ENCODE measurements around the gene DIPK2B. TPM values are rescaled to one million over a fixed set of nuclear protein-coding genes. Genes with fewer than 3 reads are reported as not detected.

The DIPK2B gene
- polyA plus RNA-seq, 1 experiment: not detected

DNA sequence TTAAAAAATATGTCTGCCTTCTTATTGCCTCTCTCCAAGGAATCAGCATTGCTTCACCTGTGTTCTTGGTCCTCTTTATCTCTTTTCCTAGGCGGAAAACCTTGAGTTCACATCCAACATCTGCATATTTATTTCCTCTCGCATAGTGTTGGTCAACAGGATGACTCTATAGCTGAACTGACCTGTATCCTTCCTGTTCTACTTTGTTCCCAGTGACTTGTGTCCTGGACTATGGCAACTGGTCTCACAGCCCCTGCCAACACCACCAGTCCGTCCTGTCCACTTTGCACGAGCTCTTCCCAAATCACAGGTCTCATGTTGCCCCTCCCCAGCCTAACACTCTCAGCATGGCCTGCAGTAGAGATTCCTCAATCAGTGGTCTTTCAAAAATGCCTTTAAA lies 2.0 kb downstream of the DIPK2B start:
- H3K27me3 ChIP-seq (ENCODE audit: control insufficient read depth, insufficient read depth, low read length): no peaks in the 10 kb centered on the region; the same call in 1 of the 2 replicates
- no peak overlapping the region for H3K4me3 ChIP-seq (ENCODE audit: low read depth, low read length)
- POLR2A ChIA-PET: no interaction called here
- H3K36me3 ChIP-seq (ENCODE audit: control insufficient read depth, insufficient read depth, low read length): no peaks in the 10 kb centered on the region
- TF ChIP-seq, protein P1, sequence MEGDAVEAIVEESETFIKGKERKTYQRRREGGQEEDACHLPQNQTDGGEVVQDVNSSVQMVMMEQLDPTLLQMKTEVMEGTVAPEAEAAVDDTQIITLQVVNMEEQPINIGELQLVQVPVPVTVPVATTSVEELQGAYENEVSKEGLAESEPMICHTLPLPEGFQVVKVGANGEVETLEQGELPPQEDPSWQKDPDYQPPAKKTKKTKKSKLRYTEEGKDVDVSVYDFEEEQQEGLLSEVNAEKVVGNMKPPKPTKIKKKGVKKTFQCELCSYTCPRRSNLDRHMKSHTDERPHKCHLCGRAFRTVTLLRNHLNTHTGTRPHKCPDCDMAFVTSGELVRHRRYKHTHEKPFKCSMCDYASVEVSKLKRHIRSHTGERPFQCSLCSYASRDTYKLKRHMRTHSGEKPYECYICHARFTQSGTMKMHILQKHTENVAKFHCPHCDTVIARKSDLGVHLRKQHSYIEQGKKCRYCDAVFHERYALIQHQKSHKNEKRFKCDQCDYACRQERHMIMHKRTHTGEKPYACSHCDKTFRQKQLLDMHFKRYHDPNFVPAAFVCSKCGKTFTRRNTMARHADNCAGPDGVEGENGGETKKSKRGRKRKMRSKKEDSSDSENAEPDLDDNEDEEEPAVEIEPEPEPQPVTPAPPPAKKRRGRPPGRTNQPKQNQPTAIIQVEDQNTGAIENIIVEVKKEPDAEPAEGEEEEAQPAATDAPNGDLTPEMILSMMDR (IDR thresholded peaks at IDR 0.05; ENCODE audit: insufficient read depth, low read depth, low read length): no peak
- CTCF ChIA-PET: interaction anchor here (4.2 kb wide), 1 partner anchor 11 kb away, joined by 23 read pairs; no protein-coding TSS in a partner anchor
- DNase-seq (ENCODE audit: low read depth): no peak

- TF ChIP-seq, protein P1 (IDR thresholded peaks at IDR 0.05; ENCODE audit: insufficient read depth, low read depth, low read length): no peak
- Histone ChIP-seq H3K36me3 (ENCODE audit: control insufficient read depth, insufficient read depth, low read length) (no peaks in the 10 kb centered on the region), H3K4me3 (ENCODE audit: low read depth, low read length) (no peak overlapping the region), H3K27me3 (ENCODE audit: control insufficient read depth, insufficient read depth, low read length) (no peaks in the 10 kb centered on the region; the same call in 1 of the 2 replicates)
- ChIA-PET POLR2A (no interaction called here), CTCF (interaction anchor here (4.2 kb wide), 1 partner anchor 11 kb away, joined by 23 read pairs; no protein-coding TSS in a partner anchor)
- no peak for DNase-seq (ENCODE audit: low read depth)
These were observed 2.4 kb downstream of the DIPK2B start for GRCh38 chrX:45198301-45198700.

- POLR2A ChIA-PET: interaction anchor here (0.6 kb wide), 1 partner anchor 347 kb away, joined by 5 read pairs; no protein-coding TSS in a partner anchor
- Histone ChIP-seq H3K27me3 (ENCODE audit: control insufficient read depth, insufficient read depth, low read length) (no peaks in the 10 kb centered on the region), H3K36me3 (ENCODE audit: control insufficient read depth, insufficient read depth, low read length) (no peaks in the 10 kb centered on the region), H3K4me3 (ENCODE audit: low read depth, low read length) (no peak overlapping the region)
- DNase-seq (ENCODE audit: low read depth): no peak
- TF ChIP-seq, protein P1 (IDR thresholded peaks at IDR 0.05; ENCODE audit: insufficient read depth, low read depth, low read length): no peak
- CTCF ChIA-PET: interaction anchor here (4.2 kb wide), 1 partner anchor 9 kb away, joined by 23 read pairs; no protein-coding TSS in a partner anchor
These were observed 4.0 kb downstream of the DIPK2B start for GRCh38 chrX:45196701-45197100.

DNA sequence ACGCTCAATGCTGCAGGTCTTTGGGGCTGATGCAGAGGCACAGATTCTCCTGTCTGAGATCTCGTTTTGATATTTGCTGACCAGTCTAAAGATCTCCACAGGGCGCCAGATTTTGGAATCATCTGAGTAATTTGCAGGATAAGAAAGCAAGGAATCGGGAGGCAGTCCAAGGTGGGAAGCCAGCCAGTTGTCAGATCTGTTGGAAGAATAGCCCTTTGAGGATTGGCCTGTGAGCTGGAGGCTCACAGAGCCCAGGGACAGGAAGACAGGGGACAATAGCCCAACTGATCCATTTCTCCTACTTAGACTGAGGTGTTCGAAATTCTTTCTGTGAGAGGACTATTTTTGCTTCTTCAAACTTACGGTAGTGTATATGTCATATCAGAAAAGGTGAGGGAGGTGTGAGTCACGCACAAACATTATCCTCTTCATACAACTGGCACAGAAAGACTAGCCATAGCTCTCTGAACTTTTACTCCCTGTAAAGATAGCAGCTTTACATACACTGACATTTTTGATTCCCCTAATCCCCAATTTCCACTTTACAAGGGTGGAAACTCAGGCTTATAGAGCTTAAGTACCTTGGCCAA lies 8.8 kb downstream of the DIPK2B start:
- POLR2A ChIA-PET: no interaction called here

DNA sequence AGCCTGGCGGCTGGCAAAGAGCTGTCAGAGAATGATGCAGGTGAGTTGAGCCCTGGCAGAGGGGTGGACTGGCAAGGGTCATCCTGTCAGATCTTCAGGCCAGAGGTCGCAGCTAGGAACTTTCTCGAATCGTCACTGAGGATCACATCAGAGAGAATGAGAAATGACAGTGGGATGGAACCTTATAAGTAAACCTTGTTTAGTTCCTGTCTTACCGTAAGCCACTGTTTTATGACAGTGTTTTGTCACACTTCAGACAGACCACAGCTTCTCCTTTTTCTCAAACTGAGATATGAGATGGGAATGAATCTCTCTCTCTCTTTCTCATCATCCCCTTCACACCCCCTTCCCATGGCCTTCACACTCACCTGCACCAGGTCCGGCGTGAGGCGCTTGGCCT lies 9.3 kb downstream of the DIPK2B start:
- Histone ChIP-seq H3K27me3 (ENCODE audit: control insufficient read depth, insufficient read depth, low read length) (no peaks in the 10 kb centered on the region), H3K36me3 (ENCODE audit: control insufficient read depth, insufficient read depth, low read length) (no peaks in the 10 kb centered on the region), H3K4me3 (ENCODE audit: low read depth, low read length) (no peak overlapping the region)
- POLR2A ChIA-PET: no interaction called here
- CTCF ChIA-PET: no interaction called here
- TF ChIP-seq, protein P1 (IDR thresholded peaks at IDR 0.05; ENCODE audit: insufficient read depth, low read depth, low read length): no peak
- DNase-seq (ENCODE audit: low read depth): no peak

More for the DNA sequence above, 8.8 kb downstream of the DIPK2B start:
- TF ChIP-seq, protein P1 (IDR thresholded peaks at IDR 0.05; ENCODE audit: insufficient read depth, low read depth, low read length): no peak
- Histone ChIP-seq H3K27me3 (ENCODE audit: control insufficient read depth, insufficient read depth, low read length) (no peaks in the 10 kb centered on the region), H3K36me3 (ENCODE audit: control insufficient read depth, insufficient read depth, low read length) (no peaks in the 10 kb centered on the region), H3K4me3 (ENCODE audit: low read depth, low read length) (no peak overlapping the region)
- CTCF ChIA-PET: no interaction called here
- DNase-seq (ENCODE audit: low read depth): no peak

All from BJ (cell line).